ENCODE data around the gene NT5C3A.

The NT5C3A gene

GRCh38 chr7:33073243-33073642 is 10.7 kb upstream of the NT5C3A start:
- DNase-seq = no peak

DNA sequence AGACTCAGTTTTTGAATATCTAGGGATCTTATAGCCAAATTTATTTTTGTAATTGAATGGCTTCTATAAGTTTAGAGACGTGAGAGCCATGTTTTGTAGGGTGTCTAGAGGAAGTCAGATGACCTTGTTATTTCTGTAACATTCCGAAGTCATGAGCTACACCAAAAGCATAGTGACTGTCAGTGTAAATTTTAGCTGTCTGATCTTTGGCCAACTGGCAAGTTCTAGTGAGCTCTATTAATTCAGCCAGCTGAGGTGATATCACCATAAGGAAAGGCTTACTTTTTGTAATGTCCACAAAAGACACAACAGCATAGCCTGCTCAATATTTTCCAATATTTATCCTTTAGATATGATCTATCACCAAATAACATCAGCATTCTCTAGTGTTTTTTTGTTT is 9.9 kb upstream of the NT5C3A start:
- DNase-seq = no peak

GRCh38 chr7:33070831-33071230 is 8.3 kb upstream of the NT5C3A start:
- DNase-seq = no peak

- no peak for DNase-seq
Measured at GRCh38 chr7:33070277-33070676, 7.7 kb upstream of the NT5C3A start.

DNA sequence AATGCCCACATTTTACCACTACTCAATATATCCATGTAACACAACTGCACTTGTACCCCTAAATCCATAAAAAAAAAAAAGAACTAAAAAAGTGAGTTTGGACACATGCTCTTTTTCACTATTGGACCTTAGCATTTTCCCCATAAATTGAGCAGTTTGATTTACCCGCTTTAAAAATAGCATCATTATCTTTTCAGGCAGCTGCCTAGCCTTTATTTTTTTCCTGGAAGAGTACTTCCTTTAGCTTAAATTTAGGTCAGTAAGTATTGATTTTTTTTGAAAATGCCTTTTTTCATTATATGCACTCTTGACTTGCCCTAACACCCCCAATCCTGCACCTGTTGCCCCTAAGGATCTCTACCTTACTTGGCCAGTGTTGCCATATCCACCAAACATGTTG is 5.3 kb upstream of the NT5C3A start:
- DNase-seq = no peak

DNA sequence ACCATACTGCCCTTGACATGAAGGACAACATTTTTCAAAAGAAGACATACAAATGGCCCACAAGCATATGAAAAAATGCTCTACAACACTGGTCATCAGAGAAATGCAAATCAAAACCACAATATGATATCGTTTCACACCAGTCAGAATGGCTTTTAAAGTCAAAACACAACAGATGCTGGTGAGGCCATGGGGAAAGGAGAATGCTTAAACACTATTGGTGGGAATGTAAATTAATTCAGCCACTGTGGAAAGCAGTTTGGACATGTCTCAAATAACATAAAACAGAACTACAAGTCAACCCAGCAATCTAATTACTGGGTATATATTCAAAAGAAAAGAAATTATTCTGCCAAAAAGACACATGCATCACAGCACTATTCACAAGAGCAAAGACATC is 4.2 kb upstream of the NT5C3A start:
- no peak for DNase-seq

DNA sequence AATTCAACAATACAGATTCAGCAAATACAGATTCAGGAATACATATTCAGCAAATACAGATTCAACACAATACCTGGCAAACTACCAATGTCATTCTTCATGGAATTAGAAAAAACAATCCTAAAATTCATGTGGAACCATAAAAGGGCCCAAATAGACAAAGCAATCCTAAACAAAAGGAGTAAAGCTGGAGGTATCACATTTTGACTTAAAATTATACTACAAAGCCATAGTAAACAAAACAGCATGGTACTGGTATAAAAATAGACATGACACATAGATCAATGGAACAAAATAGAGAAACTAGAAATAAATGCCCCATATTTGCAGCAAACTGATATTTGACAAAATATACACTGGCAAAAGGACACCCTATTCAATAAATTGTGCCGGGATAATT is 3.4 kb upstream of the NT5C3A start:
- no peak for DNase-seq

DNA sequence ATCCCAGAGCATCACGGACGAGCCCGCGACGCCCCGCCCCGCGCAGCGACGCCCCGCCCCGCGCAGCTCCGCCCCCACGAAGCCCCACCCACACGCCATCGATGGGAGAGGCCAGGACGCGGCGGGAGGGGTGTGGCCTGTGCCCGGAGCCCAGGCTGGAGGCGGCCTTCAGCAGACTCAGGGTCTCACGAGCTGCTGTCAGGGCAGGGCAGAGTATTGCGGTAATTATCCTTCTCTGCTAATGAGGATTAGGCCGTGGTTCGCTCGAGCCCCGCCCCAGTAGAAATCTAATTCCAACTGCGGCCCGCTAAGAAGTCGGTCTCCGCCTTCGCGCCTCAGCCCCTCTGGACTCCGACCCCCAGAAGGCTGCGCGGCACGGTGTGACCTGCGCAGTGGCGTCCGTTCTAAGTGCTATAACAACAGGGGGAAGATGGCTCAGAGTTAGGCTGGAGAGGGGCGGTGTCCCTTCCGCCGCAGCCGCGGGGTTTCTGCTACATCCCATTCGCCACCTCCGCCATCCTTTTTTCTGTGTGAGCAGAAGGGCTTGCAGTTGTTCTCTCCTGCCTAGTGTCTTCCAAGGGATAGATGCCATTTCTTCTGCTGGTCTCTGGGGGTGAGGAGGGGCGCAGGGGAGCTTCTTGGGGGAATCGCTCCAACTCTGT is 337 bp upstream of the NT5C3A start:
- DNase-seq = peak; percentile 93

- no peak for DNase-seq
Measured at GRCh38 chr7:33061282-33061937, 1.2 kb downstream of the NT5C3A start.

GRCh38 chr7:33059635-33060034 is 2.9 kb downstream of the NT5C3A start:
- DNase-seq = no peak

DNA sequence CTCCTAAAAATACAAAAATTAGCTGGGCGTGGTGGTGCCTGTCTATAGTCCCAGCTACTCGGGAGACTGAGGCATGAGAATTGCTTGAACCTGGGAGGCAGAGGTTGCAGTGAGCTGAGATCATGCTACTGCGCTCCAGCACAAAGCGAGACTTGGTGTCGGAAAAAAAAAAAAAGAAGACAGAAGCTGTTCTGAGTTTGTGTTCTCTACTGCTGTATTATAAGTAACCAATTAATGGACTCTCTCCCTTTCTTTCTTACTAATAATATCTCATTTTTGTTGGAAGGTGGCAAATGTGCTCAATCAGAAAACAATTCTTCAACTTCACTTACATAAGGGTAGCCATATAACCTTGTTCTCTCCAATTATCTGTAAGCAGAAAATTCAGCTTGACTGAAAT is 7.4 kb downstream of the NT5C3A start:
- no peak for DNase-seq

GRCh38 chr7:33054261-33054964 is 8.2 kb downstream of the NT5C3A start:
- peak; percentile 52 for DNase-seq

- DNase-seq = no peak
Measured at GRCh38 chr7:33053721-33054120, 8.9 kb downstream of the NT5C3A start.

- DNase-seq = peak; percentile 24
Measured at GRCh38 chr7:33050535-33051318, 11.8 kb downstream of the NT5C3A start.

DNA sequence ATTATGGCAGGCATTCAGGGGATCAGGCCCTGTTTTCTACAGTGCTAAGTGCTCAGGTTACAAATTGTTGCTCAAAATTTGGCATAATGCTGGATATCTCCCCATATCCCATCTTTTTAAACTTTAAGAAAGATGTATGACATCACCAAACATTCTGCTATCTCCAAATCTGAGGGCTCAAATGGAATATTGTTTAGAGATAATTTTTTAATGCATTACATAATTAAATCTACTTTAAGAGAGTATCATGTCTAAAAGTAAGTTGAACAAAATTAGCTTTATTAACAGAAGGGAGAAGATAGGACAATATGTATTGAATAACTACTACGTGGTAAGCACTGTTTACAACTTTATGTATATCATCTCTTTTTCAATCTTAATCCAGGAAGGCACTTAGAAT is 13.9 kb downstream of the NT5C3A start:
- no peak for DNase-seq

DNA sequence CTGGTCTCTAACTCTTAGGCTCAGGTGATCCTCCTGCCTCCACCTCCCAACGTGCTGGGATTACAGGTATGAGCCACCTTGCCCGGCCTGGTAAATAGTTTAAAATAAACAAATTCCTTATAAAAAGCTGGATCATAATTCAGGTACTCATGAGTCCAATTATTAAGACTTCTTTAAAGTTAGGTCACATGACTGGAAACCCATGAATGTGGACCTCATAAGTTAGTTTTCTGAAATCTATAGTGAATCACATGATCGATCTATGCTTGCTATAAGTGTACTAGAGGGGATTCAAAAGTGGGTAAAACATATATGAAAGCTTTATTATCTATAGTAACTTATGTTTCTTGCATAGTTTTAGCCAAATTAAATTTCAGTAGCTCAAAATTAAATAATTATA is 14.3 kb downstream of the NT5C3A start:
- no peak for DNase-seq

DNA sequence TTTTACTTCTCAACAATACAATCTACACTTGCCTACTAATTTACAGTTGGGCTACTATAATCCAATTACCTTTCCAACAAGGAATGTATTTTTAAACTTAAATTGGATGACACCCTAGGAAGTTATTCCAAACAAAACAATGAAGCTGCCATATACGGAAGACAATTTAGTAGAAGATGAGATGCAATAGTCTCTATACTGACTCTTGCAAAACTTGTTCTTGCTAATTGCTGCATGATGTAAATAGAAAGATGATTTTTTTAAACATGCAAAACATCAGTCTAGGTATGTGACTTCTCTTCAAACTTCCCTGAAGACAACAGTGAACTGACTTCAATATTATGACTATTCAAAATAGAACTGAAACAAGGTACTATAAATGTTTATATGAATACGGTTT is 17.6 kb downstream of the NT5C3A start:
- no peak for DNase-seq

- no peak for DNase-seq
Measured at GRCh38 chr7:33044401-33044718, 18.2 kb downstream of the NT5C3A start.

GRCh38 chr7:33043501-33044400 is 18.8 kb downstream of the NT5C3A start:
- DNase-seq = no peak

DNA sequence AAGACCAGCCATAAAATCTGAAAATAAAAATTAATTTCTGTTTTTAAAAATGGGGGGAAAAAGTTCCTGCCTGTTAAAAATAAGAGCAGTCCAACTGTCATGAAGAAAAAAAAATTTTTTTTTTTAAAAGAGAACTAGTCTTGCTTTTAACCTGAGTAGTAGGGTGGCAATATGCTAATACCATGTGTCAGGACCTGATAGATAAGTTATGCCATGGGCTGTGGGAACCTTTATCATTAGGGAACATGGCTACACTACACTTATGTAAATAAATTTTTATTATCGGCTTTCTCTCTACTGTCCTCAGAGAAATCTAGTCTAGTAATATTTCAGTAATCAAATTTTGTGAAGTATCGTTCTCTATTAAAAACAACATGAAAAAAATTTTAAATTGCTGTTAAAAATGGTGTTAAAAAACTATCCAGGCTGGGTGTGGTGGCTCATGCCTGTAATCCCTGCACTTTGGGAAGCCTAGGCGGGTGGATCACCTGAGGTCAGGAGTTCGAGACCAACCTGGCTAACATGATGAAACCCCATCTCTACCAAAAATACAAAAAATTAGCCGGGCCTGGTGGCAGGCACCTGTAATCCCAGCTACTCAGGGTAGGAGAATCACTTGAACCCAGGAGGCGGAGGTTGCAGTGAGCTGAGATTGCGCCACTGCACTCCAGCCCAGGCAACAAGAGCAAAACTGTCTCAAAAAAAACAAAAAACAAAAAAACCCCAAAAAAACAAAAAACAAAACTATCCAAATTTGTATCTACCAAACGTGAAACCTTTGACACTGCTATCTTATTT is 20.7 kb downstream of the NT5C3A start:
- no peak for DNase-seq

DNA sequence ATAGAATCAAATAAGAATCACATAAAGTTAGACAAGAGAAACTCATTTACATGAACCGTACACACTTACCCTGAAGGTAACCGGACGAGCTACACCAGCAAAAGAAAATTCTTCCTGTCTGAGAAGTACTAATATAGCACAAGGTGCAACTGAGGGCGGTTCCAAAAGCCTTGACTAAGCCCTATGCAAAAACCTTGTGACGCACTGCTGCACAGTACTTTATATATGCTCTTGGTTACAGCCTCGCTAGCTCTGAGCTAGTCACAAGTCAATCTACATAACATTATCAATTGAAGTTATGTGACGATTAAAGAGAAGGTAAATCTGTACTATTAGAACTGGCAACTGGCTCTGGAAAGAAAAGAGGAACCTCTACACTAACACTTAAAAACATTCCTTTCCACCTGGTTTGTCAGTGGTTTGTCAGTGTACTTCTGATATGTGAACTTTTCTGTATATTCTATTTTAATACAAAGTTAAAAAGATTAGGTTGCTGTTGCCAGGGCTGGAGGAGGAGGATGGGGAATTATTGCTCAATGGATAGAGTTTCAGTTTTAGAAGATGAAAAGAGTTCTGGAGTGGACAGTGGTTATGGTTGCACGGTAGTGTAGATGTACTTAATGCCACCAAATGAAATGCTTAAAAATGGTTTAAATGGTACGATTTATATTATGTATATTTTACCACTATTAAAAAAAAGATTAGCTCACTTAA is 21.6 kb downstream of the NT5C3A start:
- DNase-seq = peak; percentile 72

Measured in activated CD4-positive, alpha-beta T cell treated with anti-CD3 and anti-CD28 coated beads, Interleukin-2, amount 50 U/mL, for 16 hours (primary cell).